Measurements from ENCODE around the gene LACRT. TPM values are rescaled to one million over a fixed set of nuclear protein-coding genes. Genes with fewer than 3 reads are reported as not detected.

The LACRT gene
- total RNA-seq, 1 experiment from 2014 or later = not detected

GRCh38 chr12:54602661-54603060, 32.0 kb downstream of the LACRT start:
- peak; percentile 38 for DNase-seq (ENCODE audit: low read depth)

GRCh38 chr12:54601841-54602240, 32.9 kb downstream of the LACRT start:
- peak; percentile 60 for DNase-seq (ENCODE audit: low read depth)

GRCh38 chr12:54598970-54599369, 35.7 kb downstream of the LACRT start:
- no peak for DNase-seq (ENCODE audit: low read depth)

- DNase-seq (ENCODE audit: low read depth) = peak; percentile 71
Measured at GRCh38 chr12:54596526-54596946, 38.2 kb downstream of the LACRT start.

- no peak for DNase-seq (ENCODE audit: low read depth)
Measured at GRCh38 chr12:54595471-54595870, 39.2 kb downstream of the LACRT start.

- DNase-seq (ENCODE audit: low read depth) = no peak
Measured at GRCh38 chr12:54593725-54594124, 41.0 kb downstream of the LACRT start.

GRCh38 chr12:54593135-54593534, 41.6 kb downstream of the LACRT start:
- peak; percentile 37 for DNase-seq (ENCODE audit: low read depth)

GRCh38 chr12:54592316-54592715, 42.4 kb downstream of the LACRT start:
- DNase-seq (ENCODE audit: low read depth) = peak; percentile 71

GRCh38 chr12:54590978-54591591, 43.6 kb downstream of the LACRT start:
- DNase-seq (ENCODE audit: low read depth) = peak; percentile 40

GRCh38 chr12:54589964-54590363, 44.7 kb downstream of the LACRT start:
- DNase-seq (ENCODE audit: low read depth) = no peak

- DNase-seq (ENCODE audit: low read depth) = no peak
Measured at GRCh38 chr12:54588890-54589267, 45.8 kb downstream of the LACRT start.

GRCh38 chr12:54588110-54588889, 46.4 kb downstream of the LACRT start, which contains the start of gene PPP1R1A:
TSS of gene PPP1R1A (minus strand) at chr12:54588659. CDS start at chr12:54588488, 171 bp downstream.
- DNase-seq (ENCODE audit: low read depth) = no peak

- no peak for DNase-seq (ENCODE audit: low read depth)
Measured at GRCh38 chr12:54587315-54587873, 47.3 kb downstream of the LACRT start.

GRCh38 chr12:54586620-54587019, 48.1 kb downstream of the LACRT start:
- DNase-seq (ENCODE audit: low read depth) = no peak

- DNase-seq (ENCODE audit: low read depth) = no peak
Measured at GRCh38 chr12:54585243-54585642, 49.5 kb downstream of the LACRT start.

- DNase-seq (ENCODE audit: low read depth) = no peak
Measured at GRCh38 chr12:54584128-54584527, 50.6 kb downstream of the LACRT start.

GRCh38 chr12:54583726-54584125, 51.0 kb downstream of the LACRT start:
- no peak for DNase-seq (ENCODE audit: low read depth)

- no peak for DNase-seq (ENCODE audit: low read depth)
Measured at GRCh38 chr12:54581412-54581811, 53.3 kb downstream of the LACRT start.

Other genes starting within 250 kb of the LACRT start
- 91.0 and 107 TPM in 2 replicates for gene ITGA5, start 215.6 kb downstream of the LACRT start, total RNA-seq (2014; rRNA removed; shearing (Covaris generic))
- not detected in 2 replicates for gene GTSF1, start 161.3 kb downstream of the LACRT start, total RNA-seq (2014; rRNA removed; shearing (Covaris generic))
- gene NCKAP1L, start 137.1 kb downstream of the LACRT start, total RNA-seq (2014; rRNA removed; shearing (Covaris generic)) = 0.11 and 0.83 TPM in 2 replicates
- gene PDE1B, start 85.3 kb downstream of the LACRT start, total RNA-seq (2014; rRNA removed; shearing (Covaris generic)) = 0.23 and 1.3 TPM in 2 replicates
- not detected in 2 replicates for gene PPP1R1A, start 46.2 kb downstream of the LACRT start, total RNA-seq (2014; rRNA removed; shearing (Covaris generic))
- gene DCD, start 13.5 kb upstream of the LACRT start, total RNA-seq (2014; rRNA removed; shearing (Covaris generic)) = not detected in 2 replicates
- not detected in 2 replicates for gene MUCL1, start 219.6 kb upstream of the LACRT start, total RNA-seq (2014; rRNA removed; shearing (Covaris generic))